GM23248 (cell line): Measurements from ENCODE around the gene TNFAIP8L1. TPM values are rescaled to one million over a fixed set of nuclear protein-coding genes. Genes with fewer than 3 reads are reported as not detected.

Source experiments
- DNase-seq: peaks from one replicate; pipeline ENCODE4 v3.0.0-alpha.2; 2015
- H2AFZ ChIP-seq: fragments of 200-600 bp; sonication (generic); 2 replicates; pipeline ENCODE4 v1.6.1; 2016; ENCODE audit warnings: antibody characterized with exemption
- H3F3A ChIP-seq: fragments of 200-600 bp; sonication (generic); 2 replicates; pipeline ENCODE4 v1.6.1; 2016; ENCODE audit warnings: mild to moderate bottlenecking, antibody characterized with exemption, mixed run types; ENCODE audit not compliant: insufficient read depth
- H3K27ac ChIP-seq: fragments of 200-600 bp; sonication (generic); 2 replicates; pipeline ENCODE4 v1.5.1; 2016; ENCODE audit warnings: mild to moderate bottlenecking
- H3K27me3 ChIP-seq: fragments of 200-600 bp; sonication (generic); replicated peaks from 2 replicates; pipeline ENCODE4 v1.6.1; 2016; ENCODE audit warnings: mild to moderate bottlenecking; ENCODE audit not compliant: insufficient read depth
- H3K36me3 ChIP-seq: fragments of 200-600 bp; sonication (generic); 2 replicates; pipeline ENCODE4 v1.6.1; 2016; ENCODE audit warnings: low read depth, mild to moderate bottlenecking
- H3K4me1 ChIP-seq: fragments of 200-600 bp; sonication (generic); 2 replicates; pipeline ENCODE4 v1.6.1; 2016; ENCODE audit warnings: mild to moderate bottlenecking; ENCODE audit not compliant: insufficient read depth
- H3K4me2 ChIP-seq: fragments of 200-600 bp; sonication (generic); one replicate; pipeline ENCODE4 v1.6.1; 2016; ENCODE audit warnings: mild to moderate bottlenecking; ENCODE audit not compliant: unreplicated experiment
- H3K4me3 ChIP-seq: fragments of 200-600 bp; sonication (generic); 2 replicates; pipeline ENCODE4 v1.5.1; 2016; ENCODE audit warnings: mild to moderate bottlenecking
- H3K79me2 ChIP-seq: fragments of 200-600 bp; sonication (generic); 2 replicates; pipeline ENCODE4 v1.6.1; 2016; ENCODE audit warnings: mild to moderate bottlenecking; ENCODE audit not compliant: insufficient read depth
- H3K9ac ChIP-seq: fragments of 200-600 bp; sonication (generic); 2 replicates; pipeline ENCODE4 v1.6.1; 2016; ENCODE audit warnings: mild to moderate bottlenecking
- H3K9me2 ChIP-seq: fragments of 200-600 bp; sonication (generic); 2 replicates; pipeline ENCODE4 v1.6.1; 2016; ENCODE audit warnings: mixed run types, mild to moderate bottlenecking, moderate library complexity; ENCODE audit not compliant: insufficient read depth
- H3K9me3 ChIP-seq: fragments of 200-600 bp; sonication (generic); one replicate; pipeline ENCODE4 v1.6.1; 2017; ENCODE audit warnings: low read depth
- H4K20me1 ChIP-seq: fragments of 200-600 bp; sonication (generic); 2 replicates; pipeline ENCODE4 v1.6.0; 2016; ENCODE audit not compliant: insufficient read depth
- EZH2 ChIP-seq: fragments of 200-600 bp; sonication (generic); IDR thresholded peaks from 2 replicates; pipeline ENCODE4 v1.6.1; 2018; ENCODE audit warnings: antibody characterized with exemption, mild to moderate bottlenecking; ENCODE audit not compliant: insufficient read depth, poor library complexity, severe bottlenecking
- EZH2phosphoT487 ChIP-seq: fragments of 200-600 bp; sonication (generic); IDR thresholded peaks from 2 replicates; pipeline ENCODE4 v1.6.1; 2018; ENCODE audit warnings: antibody characterized with exemption, moderate library complexity, mild to moderate bottlenecking, low read depth; ENCODE audit not compliant: insufficient read depth
- WGBS, 2 experiments: methylation state at CpG; one replicate each; pipeline ENCODE4 v1.1.6; 2015 to 2017; ENCODE audit warnings: low lambda C conversion rate in 2 of 2, low coverage in 1 of 2; ENCODE audit errors: missing lambda C conversion rate in 2 of 2; 5-methylcytosine and 5-hydroxymethylcytosine counted together
- in situ Hi-C: fragments of 300-500 bp; cut with MboI; formaldehyde crosslinking; loops from 2 replicates; pipeline ENCODE4 v1.15.0; 2020
- polyA plus RNA-seq: library from polyadenylated mRNA; unstranded; fragments of >200 nt; fragmentation: Nextera tagmentation; extraction: Ambion mirVana; gene quantifications from 2 replicates; pipeline ENCODE4 v1.2.1, GENCODE V29; 2016
- total RNA-seq: library from RNA; depleted of rRNA; stranded (reverse); fragments of >200 nt; shearing (Covaris generic); gene quantifications from 2 replicates; pipeline ENCODE4 v1.2.3, GENCODE V29; 2014; rRNA removed

TNFAIP8L1 gene
- total and polyA plus RNA-seq, 2 experiments from 2014 or later: 0.86 to 2.0 TPM

DNA sequence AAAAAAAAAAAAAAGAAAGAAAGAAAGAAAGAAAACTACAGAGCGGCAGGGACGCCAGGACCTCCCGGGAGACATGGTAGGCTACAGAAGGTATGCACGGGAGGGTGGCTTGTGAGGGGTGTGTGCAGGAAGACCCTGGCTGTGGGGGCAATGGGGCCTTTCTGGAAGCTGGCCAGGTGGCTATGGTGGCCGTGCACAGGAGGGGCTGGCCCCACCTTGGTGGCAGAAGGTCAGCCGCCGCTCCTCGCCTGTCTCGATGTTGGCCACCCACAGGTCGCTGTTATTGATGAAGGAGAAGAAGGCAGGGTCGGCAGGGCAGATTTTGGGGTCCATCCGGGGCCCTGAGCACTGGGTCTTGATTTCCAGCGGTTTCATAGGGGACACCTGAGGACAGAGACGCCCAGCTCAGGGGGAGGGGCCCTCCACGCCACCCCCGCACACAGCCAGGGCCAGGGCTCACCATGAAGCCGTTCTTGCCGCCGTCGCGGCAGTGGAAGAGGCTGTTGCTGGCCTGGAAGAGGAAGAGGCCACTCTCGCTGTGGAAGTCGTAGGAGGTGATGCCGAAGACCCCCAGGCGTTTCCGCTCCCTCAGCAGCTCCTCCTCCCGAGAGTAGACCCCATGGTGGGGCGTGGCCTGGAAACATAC, 64.5 kb downstream of the TNFAIP8L1 start:
- H3K4me2 ChIP-seq: no peak overlapping the region
- no peak for TF ChIP-seq EZH2
- TF ChIP-seq EZH2phosphoT487: no peak
- 0 out of 2 replicates have a peak, but pooled peaks cover 9% of the 10 kb centered on the region for H3K79me2 ChIP-seq
- peaks cover 10% of the 10 kb centered on the region for H3K4me1 ChIP-seq
- in situ Hi-C loops: no loop called here
- no peak for DNase-seq
- no peaks in the 10 kb centered on the region for H3K9me3 ChIP-seq
- no peak overlapping the region for H3K27ac ChIP-seq
- H4K20me1 ChIP-seq: no peaks in the 10 kb centered on the region
- H3K36me3 ChIP-seq: peaks cover 11% of the 10 kb centered on the region
- WGBS, 2 experiments: 94 to 96% methylated on average over 25 to 28 of the region's 28 CpGs
- peaks cover 8% of the 10 kb centered on the region for H3F3A ChIP-seq
- H3K4me3 ChIP-seq: no peak overlapping the region
- H3K27me3 ChIP-seq: no peaks in the 10 kb centered on the region
- H2AFZ ChIP-seq: no peak overlapping the region
- no peak overlapping the region for H3K9ac ChIP-seq
- H3K9me2 ChIP-seq: no peaks in the 10 kb centered on the region

DNA sequence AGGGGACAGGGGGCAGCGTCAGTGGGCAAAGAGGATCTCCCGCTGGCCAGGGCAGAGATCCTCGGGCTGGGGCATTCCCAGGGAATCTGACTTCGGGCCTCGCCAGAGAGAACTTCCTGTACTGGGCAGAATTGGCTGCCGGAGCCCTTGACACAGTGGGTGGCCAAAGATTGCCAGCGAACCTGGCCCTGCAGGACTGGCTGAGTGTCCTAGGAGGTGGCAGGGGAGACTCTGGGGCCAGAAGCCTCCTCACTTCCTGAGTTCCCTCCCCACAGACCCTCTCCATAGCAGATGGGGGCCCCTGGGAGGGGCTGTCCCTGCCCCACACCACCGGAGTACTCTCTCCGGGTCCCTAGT, 65.0 kb downstream of the TNFAIP8L1 start:
- no peak for DNase-seq
- H2AFZ ChIP-seq: no peak overlapping the region
- H3K36me3 ChIP-seq: peaks cover 11% of the 10 kb centered on the region
- no peaks in the 10 kb centered on the region for H3K9me2 ChIP-seq
- no peak overlapping the region for H3K27ac ChIP-seq
- H3F3A ChIP-seq: peaks cover 9% of the 10 kb centered on the region
- no peaks in the 10 kb centered on the region for H4K20me1 ChIP-seq
- H3K27me3 ChIP-seq: no peaks in the 10 kb centered on the region
- H3K9ac ChIP-seq: no peak overlapping the region
- no peak overlapping the region for H3K4me2 ChIP-seq
- H3K79me2 ChIP-seq: 0 out of 2 replicates have a peak, but pooled peaks cover 9% of the 10 kb centered on the region
- H3K4me3 ChIP-seq: no peak overlapping the region
- 90 to 92% methylated on average over 9 of the region's 9 CpGs for WGBS, 2 experiments
- peaks cover 10% of the 10 kb centered on the region for H3K4me1 ChIP-seq
- in situ Hi-C loops: no loop called here
- H3K9me3 ChIP-seq: no peaks in the 10 kb centered on the region
- TF ChIP-seq EZH2 (no peak), EZH2phosphoT487 (no peak)

Other genes with a start within 250 kb of the TNFAIP8L1 start
- gene SH3GL1, start 239.0 kb upstream of the TNFAIP8L1 start, total RNA-seq: 114 and 141 TPM in 2 replicates
- gene SH3GL1, start 239.0 kb upstream of the TNFAIP8L1 start, polyA plus RNA-seq: 151 and 159 TPM in 2 replicates
- gene CHAF1A, start 236.9 kb upstream of the TNFAIP8L1 start, total RNA-seq: 9.1 and 11.6 TPM in 2 replicates
- 11.9 and 12.6 TPM in 2 replicates for gene CHAF1A, start 236.9 kb upstream of the TNFAIP8L1 start, polyA plus RNA-seq
- 113 and 118 TPM in 2 replicates for gene UBXN6, start 181.7 kb upstream of the TNFAIP8L1 start, total RNA-seq
- gene UBXN6, start 181.7 kb upstream of the TNFAIP8L1 start, polyA plus RNA-seq: 45.8 and 48.8 TPM in 2 replicates
- gene HDGFL2, start 167.2 kb upstream of the TNFAIP8L1 start, total RNA-seq: 50.7 and 57.4 TPM in 2 replicates
- 23.0 TPM in 2 replicates for gene HDGFL2, start 167.2 kb upstream of the TNFAIP8L1 start, polyA plus RNA-seq
- gene PLIN4, start 121.0 kb upstream of the TNFAIP8L1 start, total RNA-seq: not detected in 2 replicates
- gene PLIN4, start 121.0 kb upstream of the TNFAIP8L1 start, polyA plus RNA-seq: 0.08 TPM in 1 of 2 replicates, not detected in the other
- gene PLIN5, start 104.3 kb upstream of the TNFAIP8L1 start, total RNA-seq: not detected in 2 replicates
- not detected in 2 replicates for gene PLIN5, start 104.3 kb upstream of the TNFAIP8L1 start, polyA plus RNA-seq
- not detected in 2 replicates for gene LRG1, start 99.5 kb upstream of the TNFAIP8L1 start, total RNA-seq
- gene LRG1, start 99.5 kb upstream of the TNFAIP8L1 start, polyA plus RNA-seq: not detected in 2 replicates
- gene SEMA6B, start 79.8 kb upstream of the TNFAIP8L1 start, total RNA-seq: not detected in 2 replicates
- 0.19 TPM in 1 of 2 replicates, not detected in the other for gene SEMA6B, start 79.8 kb upstream of the TNFAIP8L1 start, polyA plus RNA-seq
- 177 and 207 TPM in 2 replicates for gene MYDGF, start 30.8 kb downstream of the TNFAIP8L1 start, total RNA-seq
- gene MYDGF, start 30.8 kb downstream of the TNFAIP8L1 start, polyA plus RNA-seq: 591 and 597 TPM in 2 replicates
- gene DPP9, start 84.3 kb downstream of the TNFAIP8L1 start, total RNA-seq: 50.3 and 82.2 TPM in 2 replicates
- 33.0 and 37.0 TPM in 2 replicates for gene DPP9, start 84.3 kb downstream of the TNFAIP8L1 start, polyA plus RNA-seq
- gene FEM1A, start 152.2 kb downstream of the TNFAIP8L1 start, total RNA-seq: 11.0 and 11.1 TPM in 2 replicates
- gene FEM1A, start 152.2 kb downstream of the TNFAIP8L1 start, polyA plus RNA-seq: 1.1 and 1.3 TPM in 2 replicates
- gene TICAM1, start 192.2 kb downstream of the TNFAIP8L1 start, total RNA-seq: 2.0 and 4.2 TPM in 2 replicates
- 19.9 TPM in 2 replicates for gene TICAM1, start 192.2 kb downstream of the TNFAIP8L1 start, polyA plus RNA-seq
- 306 and 372 TPM in 2 replicates for gene PLIN3, start 228.2 kb downstream of the TNFAIP8L1 start, total RNA-seq
- 398 and 415 TPM in 2 replicates for gene PLIN3, start 228.2 kb downstream of the TNFAIP8L1 start, polyA plus RNA-seq